H9 (cell line): ENCODE measurements around the gene RASGRP3. TPM values are rescaled to one million over a fixed set of nuclear protein-coding genes. Genes with fewer than 3 reads are reported as not detected.

Experiments
- DNase-seq: peaks from one replicate; pipeline ENCODE4 v3.0.0-alpha.2; 2017
- H2AFZ ChIP-seq: one replicate; pipeline ENCODE4 v1.6.1; 2013; ENCODE audit warnings: mild to moderate bottlenecking, low read length, control low read depth, moderate library complexity
- H2AK5ac ChIP-seq: 2 replicates; pipeline ENCODE4 v1.6.1; 2013; ENCODE audit warnings: low read length, control low read depth, mixed read lengths; ENCODE audit not compliant: insufficient read length
- H2BK120ac ChIP-seq: one replicate; pipeline ENCODE4 v1.6.1; 2013; ENCODE audit warnings: low read depth, mild to moderate bottlenecking, low read length, control low read depth, inconsistent platforms; ENCODE audit not compliant: poor library complexity, severe bottlenecking
- H2BK12ac ChIP-seq: 2 replicates; pipeline ENCODE4 v1.6.1; 2013; ENCODE audit warnings: low read length, control low read depth, mixed read lengths, low read depth; ENCODE audit not compliant: insufficient read length
- H2BK15ac ChIP-seq: 2 replicates; pipeline ENCODE4 v1.6.1; 2013; ENCODE audit warnings: low read depth, low read length, control low read depth
- H2BK20ac ChIP-seq: one replicate; pipeline ENCODE4 v1.6.1; 2013; ENCODE audit warnings: low read depth, mild to moderate bottlenecking, low read length, control low read depth, inconsistent platforms; ENCODE audit not compliant: poor library complexity, severe bottlenecking
- H2BK5ac ChIP-seq: 2 replicates; pipeline ENCODE4 v1.6.1; 2013; ENCODE audit warnings: low read length, control low read depth, mixed read lengths; ENCODE audit not compliant: insufficient read length
- H3K14ac ChIP-seq: 2 replicates; pipeline ENCODE4 v1.6.1; 2013; ENCODE audit warnings: low read length, control low read depth; ENCODE audit not compliant: insufficient read depth
- H3K18ac ChIP-seq: 2 replicates; pipeline ENCODE4 v1.6.1; 2013; ENCODE audit warnings: low read depth, mild to moderate bottlenecking, mixed read lengths, low read length, control low read depth; ENCODE audit not compliant: insufficient read length
- H3K23ac ChIP-seq: 2 replicates; pipeline ENCODE4 v1.6.1; 2013; ENCODE audit warnings: low read length, control low read depth, mixed read lengths, low read depth; ENCODE audit not compliant: insufficient read length
- H3K23me2 ChIP-seq: 2 replicates; pipeline ENCODE4 v1.6.1; 2013; ENCODE audit warnings: low read depth, mild to moderate bottlenecking, mixed read lengths, low read length, control low read depth; ENCODE audit not compliant: insufficient read length, poor library complexity, severe bottlenecking
- H3K27ac ChIP-seq: 2 replicates; pipeline ENCODE4 v1.5.1; 2013; ENCODE audit warnings: low read length, control low read depth, mixed read lengths, low read depth; ENCODE audit not compliant: insufficient read length
- H3K27me3 ChIP-seq: 2 replicates; pipeline ENCODE4 v1.6.1; 2013; ENCODE audit warnings: low read length, control low read depth, inconsistent platforms; ENCODE audit not compliant: insufficient read depth
- H3K4ac ChIP-seq: 2 replicates; pipeline ENCODE4 v1.6.1; 2013; ENCODE audit warnings: low read depth, mild to moderate bottlenecking, control low read depth, inconsistent platforms, low read length, moderate library complexity
- H3K4me1 ChIP-seq: 2 replicates; pipeline ENCODE4 v1.6.1; 2013; ENCODE audit warnings: low read length, control low read depth, inconsistent platforms; ENCODE audit not compliant: insufficient read depth
- H3K4me2 ChIP-seq: 2 replicates; pipeline ENCODE4 v1.6.1; 2013; ENCODE audit warnings: low read length, control low read depth, mixed read lengths; ENCODE audit not compliant: insufficient read length, insufficient read depth
- H3K56ac ChIP-seq: 2 replicates; pipeline ENCODE4 v1.6.1; 2013; ENCODE audit warnings: low read depth, mild to moderate bottlenecking, mixed read lengths, low read length, control low read depth; ENCODE audit not compliant: insufficient read length
- H3K79me1 ChIP-seq: 2 replicates; pipeline ENCODE4 v1.6.1; 2013; ENCODE audit warnings: low read depth, mild to moderate bottlenecking, moderate library complexity, low read length, control low read depth, inconsistent platforms; ENCODE audit not compliant: insufficient read depth, poor library complexity, severe bottlenecking
- H3K79me2 ChIP-seq: 2 replicates; pipeline ENCODE4 v1.6.1; 2013; ENCODE audit warnings: low read length, control low read depth, inconsistent platforms; ENCODE audit not compliant: insufficient read depth
- H3K9ac ChIP-seq: 2 replicates; pipeline ENCODE4 v1.6.1; 2013; ENCODE audit warnings: low read length, control low read depth, mixed read lengths; ENCODE audit not compliant: insufficient read length; ENCODE audit errors: extremely low read depth
- H3K9me3 ChIP-seq: one replicate; pipeline ENCODE4 v1.6.1; 2013; ENCODE audit warnings: low read depth, low read length, inconsistent platforms; ENCODE audit not compliant: control insufficient read depth
- H3T11ph ChIP-seq: one replicate; pipeline ENCODE4 v1.6.1; 2013; ENCODE audit warnings: mild to moderate bottlenecking, low read length, control low read depth, inconsistent platforms
- H4K20me1 ChIP-seq: one replicate; pipeline ENCODE4 v1.6.1; 2013; ENCODE audit not compliant: control insufficient read depth, insufficient read length, insufficient read depth
- H4K5ac ChIP-seq: 2 replicates; pipeline ENCODE4 v1.6.1; 2013; ENCODE audit warnings: low read depth, mild to moderate bottlenecking, mixed read lengths, low read length, control low read depth; ENCODE audit not compliant: insufficient read length
- H4K8ac ChIP-seq: replicated peaks from 2 replicates; pipeline ENCODE4 v1.6.1; 2013; ENCODE audit warnings: low read length, control low read depth, mixed read lengths, low read depth; ENCODE audit not compliant: insufficient read length
- H4K91ac ChIP-seq: 2 replicates; pipeline ENCODE4 v1.6.1; 2013; ENCODE audit warnings: low read depth, mild to moderate bottlenecking, moderate library complexity, mixed read lengths, low read length, control low read depth; ENCODE audit not compliant: insufficient read length
- H3K27ac Mint-ChIP-seq, 3 experiments: 2 replicates in 2 of 3; 3 replicates in 1 of 3; pipeline ENCODE4 v1.8.0; 2020 to 2021; ENCODE audit warnings: mixed read lengths in 3 of 3, mild to moderate bottlenecking in 1 of 3, moderate library complexity in 1 of 3
- H3K27me3 Mint-ChIP-seq: 2 replicates; pipeline ENCODE4 v1.8.0; 2021; ENCODE audit warnings: low read depth, mild to moderate bottlenecking, moderate library complexity, mixed read lengths
- H3K36me3 Mint-ChIP-seq, 3 experiments: 2 replicates in 2 of 3; 3 replicates in 1 of 3; pipeline ENCODE4 v1.8.0; 2020 to 2021; ENCODE audit warnings: low read depth in 3 of 3, mixed read lengths in 3 of 3; ENCODE audit not compliant: insufficient read depth in 1 of 3
- H3K4me1 Mint-ChIP-seq, 2 experiments: 2 replicates each; pipeline ENCODE4 v1.8.0; 2020; ENCODE audit warnings: mixed read lengths in 2 of 2
- H3K4me3 Mint-ChIP-seq, 2 experiments: 2 replicates in 1 of 2; 3 replicates in 1 of 2; pipeline ENCODE4 v1.8.0; 2020 to 2021; ENCODE audit warnings: mild to moderate bottlenecking in 2 of 2, mixed read lengths in 2 of 2, moderate library complexity in 1 of 2
- H3K9me3 Mint-ChIP-seq, 2 experiments: 2 replicates in 1 of 2; 3 replicates in 1 of 2; pipeline ENCODE4 v1.8.0; 2020; ENCODE audit warnings: mild to moderate bottlenecking in 2 of 2, mixed read lengths in 2 of 2, moderate library complexity in 1 of 2
- CTCF ChIP-seq: fragments of 200-600 bp; sonication (generic); conservative IDR thresholded peaks from 3 replicates; pipeline ENCODE4 v1.8.0; 2021; ENCODE audit warnings: antibody characterized with exemption, mild to moderate bottlenecking
- WGBS: extraction: QIAGEN DNeasy Blood & Tissue Kit; methylation state at CpG from one replicate; pipeline ENCODE4 v1.1.7; 2013; ENCODE audit warnings: missing lambda C conversion rate, low lambda C conversion rate, mixed read lengths; ENCODE audit not compliant: insufficient read length; ENCODE audit errors: extremely low coverage; 5-methylcytosine and 5-hydroxymethylcytosine counted together
- total RNA-seq: library from RNA; stranded (reverse); gene quantifications from 2 replicates; pipeline ENCODE4 v1.2.1, GENCODE V29; 2021

Gene RASGRP3
- total RNA-seq, 1 experiment from 2014 or later: not detected

- H3K4ac ChIP-seq: no peak overlapping the region
- no peak overlapping the region for H2BK5ac ChIP-seq
- H3K4me2 ChIP-seq: no peak overlapping the region
- no peak overlapping the region for H3K56ac ChIP-seq
- no peak overlapping the region for H3K27ac ChIP-seq
- H2BK120ac ChIP-seq: no peak overlapping the region
- H4K5ac ChIP-seq: no peak overlapping the region
- no peak overlapping the region for H2AFZ ChIP-seq
- H4K91ac ChIP-seq: no peak overlapping the region
- H4K8ac ChIP-seq: no peak overlapping the region
- DNase-seq: no peak
- no peak overlapping the region for H2BK15ac ChIP-seq
- no peak overlapping the region for H3K14ac ChIP-seq
- H2BK12ac ChIP-seq: no peak overlapping the region
- no peaks in the 10 kb centered on the region; a peak in 1 of 5 replicates for H3K9me3 Mint-ChIP-seq
- H4K20me1 ChIP-seq: no peaks in the 10 kb centered on the region
- H3K79me2 ChIP-seq: no peaks in the 10 kb centered on the region
- H3K4me1 ChIP-seq: no peaks in the 10 kb centered on the region
- H3K9me3 ChIP-seq: no peaks in the 10 kb centered on the region
- no peaks in the 10 kb centered on the region for H3K27me3 ChIP-seq
- no peaks in the 10 kb centered on the region for H3K23me2 ChIP-seq
- H3K36me3 Mint-ChIP-seq: no peaks in the 10 kb centered on the region
- no peaks in the 10 kb centered on the region for H3K79me1 ChIP-seq
- H3K18ac ChIP-seq: no peak overlapping the region
- no peak overlapping the region for H2AK5ac ChIP-seq
- no peak overlapping the region for H3K9ac ChIP-seq
- WGBS: no CpG with 5 or more reads among the region's 1 CpG
- no peak overlapping the region for H3T11ph ChIP-seq
- H2BK20ac ChIP-seq: no peak overlapping the region
- TF ChIP-seq CTCF: no peak
- peaks cover 1% of the 10 kb centered on the region; the same call in 1 of the 2 replicates for H3K27me3 Mint-ChIP-seq
- H3K27ac Mint-ChIP-seq: no peak overlapping the region
- peaks cover 8 to 9% of the 10 kb centered on the region in 2 experiments for H3K4me1 Mint-ChIP-seq
- H3K23ac ChIP-seq: no peak overlapping the region
- no peak overlapping the region for H3K4me3 Mint-ChIP-seq
These were observed 26.6 kb downstream of the RASGRP3 start for GRCh38 chr2:33503002-33503401.
